ENCODE data around the gene CFAP99.

GRCh38 chr4:2458546-2459491 lies 40.1 kb downstream of the CFAP99 start:
- TF ChIP-seq EZH2 (IDR thresholded peaks at IDR 0.05) (no peak), POLR2AphosphoS5 (IDR thresholded peaks at IDR 0.05; ENCODE audit: borderline replicate concordance, low read depth, low read length) (no peak)
